Kidney glomerular epithelial cell (primary cell): ENCODE data around the gene CRAT.

Experiments used
- DNase-seq: peaks from one replicate; lab custom pipeline; 2025; lab: John Stamatoyannopoulos, UW

The CRAT gene

GRCh38 chr9:129060991-129061390, 49.6 kb downstream of the CRAT start:
- DNase-seq, result no peak

- no peak for DNase-seq
Observed at GRCh38 chr9:129059796-129060785, 50.5 kb downstream of the CRAT start.

- no peak for DNase-seq
Observed at GRCh38 chr9:129058965-129059795, 51.4 kb downstream of the CRAT start.

- DNase-seq, result no peak
Observed at GRCh38 chr9:129054163-129054851, 56.3 kb downstream of the CRAT start.

- DNase-seq, result no peak
Observed at GRCh38 chr9:129053020-129053419, 57.6 kb downstream of the CRAT start.

GRCh38 chr9:129052592-129052991, 58.0 kb downstream of the CRAT start:
- DNase-seq, result no peak
